ENCODE measurements around the gene PRKCB. TPM values are rescaled to one million over a fixed set of nuclear protein-coding genes. Genes with fewer than 3 reads are reported as not detected.
"Not testable (repeated sequence)": the region's sequence is repeated elsewhere in the genome, so short reads cannot be mapped to it uniquely, and the experiment has no call there.

PRKCB gene
- total RNA-seq, 2 donors from 2014 or later, result 17.5 to 26.9 TPM

- DNase-seq (ENCODE audit: low spot score), result peak; percentile 92
- intact Hi-C loops (cut with DNase I), result loop anchor here (5.0 kb wide), 1 partner anchor 208 kb away; no protein-coding TSS in a partner anchor
Measured at GRCh38 chr16:24010440-24011089, 174.8 kb downstream of the PRKCB start.

GRCh38 chr16:24011237-24011636 is 175.5 kb downstream of the PRKCB start:
- DNase-seq (ENCODE audit: low spot score), result no peak
- intact Hi-C loops (cut with DNase I), result loop anchor here (5.0 kb wide), 1 partner anchor 209 kb away; no protein-coding TSS in a partner anchor

GRCh38 chr16:24013054-24013636 is 177.4 kb downstream of the PRKCB start:
- intact Hi-C loops (cut with DNase I), result loop anchor here (1.0 to 5.0 kb wide), 2 partner anchors 46 to 211 kb away; no protein-coding TSS in a partner anchor
- no peak for DNase-seq (ENCODE audit: low spot score)

- intact Hi-C loops (cut with DNase I), result loop anchor here (1.0 to 5.0 kb wide), 2 partner anchors 45 to 212 kb away; no protein-coding TSS in a partner anchor
- no peak for DNase-seq (ENCODE audit: low spot score)
Measured at GRCh38 chr16:24013864-24014645, 178.3 kb downstream of the PRKCB start.

GRCh38 chr16:24014955-24015354 is 179.2 kb downstream of the PRKCB start:
- DNase-seq (ENCODE audit: low spot score), result not testable (repeated sequence)
- intact Hi-C loops (cut with DNase I), result loop anchor here (5.0 kb wide), 1 partner anchor 213 kb away; no protein-coding TSS in a partner anchor

GRCh38 chr16:24015923-24016322 is 180.1 kb downstream of the PRKCB start:
- intact Hi-C loops (cut with DNase I), result no loop called here
- no peak for DNase-seq (ENCODE audit: low spot score)

GRCh38 chr16:24018485-24018884 is 182.7 kb downstream of the PRKCB start:
- intact Hi-C loops (cut with DNase I), result no loop called here
- no peak for DNase-seq (ENCODE audit: low spot score)

GRCh38 chr16:24022797-24023196 is 187.0 kb downstream of the PRKCB start:
- intact Hi-C loops (cut with DNase I), result loop anchor here in 1 of 2 donors (5.0 kb wide), 1 partner anchor 340 kb away; no protein-coding TSS in a partner anchor
- no peak for DNase-seq (ENCODE audit: low spot score)

- intact Hi-C loops (cut with DNase I), result loop anchor here in 1 of 2 donors (5.0 kb wide), 1 partner anchor 341 kb away; no protein-coding TSS in a partner anchor
- no peak for DNase-seq (ENCODE audit: low spot score)
Measured at GRCh38 chr16:24023621-24024020, 187.8 kb downstream of the PRKCB start.

- DNase-seq (ENCODE audit: low spot score), result no peak
Measured at GRCh38 chr16:24024971-24025370, 189.2 kb downstream of the PRKCB start.

GRCh38 chr16:24027466-24027865 is 191.7 kb downstream of the PRKCB start:
- intact Hi-C loops (cut with DNase I), result no loop called here
- DNase-seq (ENCODE audit: low spot score), result no peak

More at GRCh38 chr16:24024971-24025370, 189.2 kb downstream of the PRKCB start:
- intact Hi-C loops (cut with DNase I), result loop anchor here in 1 of 2 donors (5.0 kb wide), 1 partner anchor 343 kb away; no protein-coding TSS in a partner anchor

GRCh38 chr16:24029841-24030240 is 194.1 kb downstream of the PRKCB start:
- DNase-seq (ENCODE audit: low spot score); intact Hi-C loops (cut with DNase I): not testable (repeated sequence)

GRCh38 chr16:24035127-24035842 is 199.5 kb downstream of the PRKCB start:
- intact Hi-C loops (cut with DNase I), result loop anchor here in 1 of 2 donors (5.0 kb wide), 1 partner anchor 233 kb away; no protein-coding TSS in a partner anchor
- DNase-seq (ENCODE audit: low spot score), result no peak

- intact Hi-C loops (cut with DNase I), result loop anchor here in 1 of 2 donors (5.0 kb wide), 1 partner anchor 234 kb away; no protein-coding TSS in a partner anchor
Measured at GRCh38 chr16:24036038-24036543, 200.3 kb downstream of the PRKCB start.

GRCh38 chr16:24036614-24037013 is 200.8 kb downstream of the PRKCB start:
- no peak for DNase-seq (ENCODE audit: low spot score)
- intact Hi-C loops (cut with DNase I), result loop anchor here in 1 of 2 donors (5.0 kb wide), 1 partner anchor 234 kb away; no protein-coding TSS in a partner anchor

More at GRCh38 chr16:24036038-24036543, 200.3 kb downstream of the PRKCB start:
- no peak for DNase-seq (ENCODE audit: low spot score)

- no peak for DNase-seq (ENCODE audit: low spot score)
- intact Hi-C loops (cut with DNase I), result loop anchor here in 1 of 2 donors (5.0 kb wide), 1 partner anchor 235 kb away; no protein-coding TSS in a partner anchor
Measured at GRCh38 chr16:24037335-24037734, 201.6 kb downstream of the PRKCB start.

GRCh38 chr16:24041834-24042631 is 206.2 kb downstream of the PRKCB start:
- intact Hi-C loops (cut with DNase I), result loop anchor here (5.0 to 10.0 kb wide), 2 partner anchors 213 to 465 kb away; partner anchors contain the start of gene CACNG3 (in 1 of the 2)
- DNase-seq (ENCODE audit: low spot score), result no peak
